Measurements from ENCODE around the gene PTPRR.

PTPRR gene

GRCh38 chr12:70754330-70754741 lies 166.2 kb downstream of the PTPRR start:
- Histone ChIP-seq H3K9me3 (ENCODE audit: control insufficient read depth, insufficient read depth, low read length) (no peaks in the 10 kb centered on the region), H3K27me3 (ENCODE audit: control insufficient read depth, insufficient read depth, low read length) (no peaks in the 10 kb centered on the region), H3K4me3 (ENCODE audit: low read length) (no peak overlapping the region), H3K4me1 (ENCODE audit: control insufficient read depth, insufficient read depth, low read length) (no peaks in the 10 kb centered on the region), H3K27ac (ENCODE audit: low read length) (no peak overlapping the region), H3K36me3 (ENCODE audit: control insufficient read depth, insufficient read depth, low read length) (no peaks in the 10 kb centered on the region)
- DNase-seq (ENCODE audit: low read depth, low spot score) = no peak
- no CpG with 5 or more reads among the region's 6 CpGs for WGBS (ENCODE audit: insufficient coverage, insufficient read length)

GRCh38 chr12:70752327-70752726 lies 168.2 kb downstream of the PTPRR start:
- WGBS (ENCODE audit: insufficient coverage, insufficient read length) = no CpG with 5 or more reads among the region's 3 CpGs
- no peak overlapping the region for H3K27ac ChIP-seq (ENCODE audit: low read length)
- no peaks in the 10 kb centered on the region for H3K9me3 ChIP-seq (ENCODE audit: control insufficient read depth, insufficient read depth, low read length)
- no peaks in the 10 kb centered on the region for H3K4me1 ChIP-seq (ENCODE audit: control insufficient read depth, insufficient read depth, low read length)
- H3K27me3 ChIP-seq (ENCODE audit: control insufficient read depth, insufficient read depth, low read length) = no peaks in the 10 kb centered on the region
- no peaks in the 10 kb centered on the region for H3K36me3 ChIP-seq (ENCODE audit: control insufficient read depth, insufficient read depth, low read length)
- H3K4me3 ChIP-seq (ENCODE audit: low read length) = no peak overlapping the region
- DNase-seq (ENCODE audit: low read depth, low spot score) = no peak

- Histone ChIP-seq H3K27ac (ENCODE audit: low read length) (no peak overlapping the region), H3K36me3 (ENCODE audit: control insufficient read depth, insufficient read depth, low read length) (no peaks in the 10 kb centered on the region), H3K4me3 (ENCODE audit: low read length) (no peak overlapping the region), H3K4me1 (ENCODE audit: control insufficient read depth, insufficient read depth, low read length) (no peaks in the 10 kb centered on the region), H3K27me3 (ENCODE audit: control insufficient read depth, insufficient read depth, low read length) (no peaks in the 10 kb centered on the region), H3K9me3 (ENCODE audit: control insufficient read depth, insufficient read depth, low read length) (no peaks in the 10 kb centered on the region)
- no peak for DNase-seq (ENCODE audit: low read depth, low spot score)
- no CpG with 5 or more reads among the region's 2 CpGs for WGBS (ENCODE audit: insufficient coverage, insufficient read length)
Observed at GRCh38 chr12:70749931-70750330, 170.6 kb downstream of the PTPRR start.

- Histone ChIP-seq H3K27ac (ENCODE audit: low read length) (no peak overlapping the region), H3K36me3 (ENCODE audit: control insufficient read depth, insufficient read depth, low read length) (no peaks in the 10 kb centered on the region), H3K4me3 (ENCODE audit: low read length) (no peak overlapping the region), H3K9me3 (ENCODE audit: control insufficient read depth, insufficient read depth, low read length) (no peaks in the 10 kb centered on the region), H3K4me1 (ENCODE audit: control insufficient read depth, insufficient read depth, low read length) (no peaks in the 10 kb centered on the region), H3K27me3 (ENCODE audit: control insufficient read depth, insufficient read depth, low read length) (no peaks in the 10 kb centered on the region)
- DNase-seq (ENCODE audit: low read depth, low spot score) = no peak
- no CpG with 5 or more reads among the region's 1 CpG for WGBS (ENCODE audit: insufficient coverage, insufficient read length)
Observed at GRCh38 chr12:70748809-70749208, 171.7 kb downstream of the PTPRR start.

GRCh38 chr12:70747445-70748260 lies 172.9 kb downstream of the PTPRR start:
- Histone ChIP-seq H3K4me1 (ENCODE audit: control insufficient read depth, insufficient read depth, low read length) (no peaks in the 10 kb centered on the region), H3K9me3 (ENCODE audit: control insufficient read depth, insufficient read depth, low read length) (no peaks in the 10 kb centered on the region), H3K36me3 (ENCODE audit: control insufficient read depth, insufficient read depth, low read length) (no peaks in the 10 kb centered on the region), H3K27ac (ENCODE audit: low read length) (no peak overlapping the region), H3K27me3 (ENCODE audit: control insufficient read depth, insufficient read depth, low read length) (no peaks in the 10 kb centered on the region), H3K4me3 (ENCODE audit: low read length) (no peak overlapping the region)
- no peak for DNase-seq (ENCODE audit: low read depth, low spot score)
- no CpG with 5 or more reads among the region's 6 CpGs for WGBS (ENCODE audit: insufficient coverage, insufficient read length)

- H3K9me3 ChIP-seq (ENCODE audit: control insufficient read depth, insufficient read depth, low read length) = no peaks in the 10 kb centered on the region
- no peaks in the 10 kb centered on the region for H3K4me1 ChIP-seq (ENCODE audit: control insufficient read depth, insufficient read depth, low read length)
- H3K27ac ChIP-seq (ENCODE audit: low read length) = no peak overlapping the region
- no peaks in the 10 kb centered on the region for H3K27me3 ChIP-seq (ENCODE audit: control insufficient read depth, insufficient read depth, low read length)
- no peak overlapping the region for H3K4me3 ChIP-seq (ENCODE audit: low read length)
- no CpG with 5 or more reads among the region's 7 CpGs for WGBS (ENCODE audit: insufficient coverage, insufficient read length)
- H3K36me3 ChIP-seq (ENCODE audit: control insufficient read depth, insufficient read depth, low read length) = no peaks in the 10 kb centered on the region
- DNase-seq (ENCODE audit: low read depth, low spot score) = no peak
Observed at GRCh38 chr12:70745048-70745447, 175.5 kb downstream of the PTPRR start.

GRCh38 chr12:70744178-70744577 lies 176.4 kb downstream of the PTPRR start:
- H3K9me3 ChIP-seq (ENCODE audit: control insufficient read depth, insufficient read depth, low read length) = no peaks in the 10 kb centered on the region
- no peak for DNase-seq (ENCODE audit: low read depth, low spot score)
- no peaks in the 10 kb centered on the region for H3K4me1 ChIP-seq (ENCODE audit: control insufficient read depth, insufficient read depth, low read length)
- H3K36me3 ChIP-seq (ENCODE audit: control insufficient read depth, insufficient read depth, low read length) = no peaks in the 10 kb centered on the region
- no peaks in the 10 kb centered on the region for H3K27me3 ChIP-seq (ENCODE audit: control insufficient read depth, insufficient read depth, low read length)
- H3K27ac ChIP-seq (ENCODE audit: low read length) = no peak overlapping the region
- H3K4me3 ChIP-seq (ENCODE audit: low read length) = no peak overlapping the region
- no CpG with 5 or more reads among the region's 2 CpGs for WGBS (ENCODE audit: insufficient coverage, insufficient read length)

GRCh38 chr12:70741256-70741655 lies 179.3 kb downstream of the PTPRR start:
- DNase-seq (ENCODE audit: low read depth, low spot score) = no peak
- no CpG with 5 or more reads among the region's 4 CpGs for WGBS (ENCODE audit: insufficient coverage, insufficient read length)
- H3K36me3 ChIP-seq (ENCODE audit: control insufficient read depth, insufficient read depth, low read length) = no peaks in the 10 kb centered on the region
- no peaks in the 10 kb centered on the region for H3K9me3 ChIP-seq (ENCODE audit: control insufficient read depth, insufficient read depth, low read length)
- H3K4me3 ChIP-seq (ENCODE audit: low read length) = no peak overlapping the region
- no peaks in the 10 kb centered on the region for H3K4me1 ChIP-seq (ENCODE audit: control insufficient read depth, insufficient read depth, low read length)
- H3K27me3 ChIP-seq (ENCODE audit: control insufficient read depth, insufficient read depth, low read length) = no peaks in the 10 kb centered on the region
- H3K27ac ChIP-seq (ENCODE audit: low read length) = no peak overlapping the region

GRCh38 chr12:70739756-70740155 lies 180.8 kb downstream of the PTPRR start:
- H3K4me1 ChIP-seq (ENCODE audit: control insufficient read depth, insufficient read depth, low read length) = no peaks in the 10 kb centered on the region
- DNase-seq (ENCODE audit: low read depth, low spot score) = no peak
- H3K4me3 ChIP-seq (ENCODE audit: low read length) = no peak overlapping the region
- H3K9me3 ChIP-seq (ENCODE audit: control insufficient read depth, insufficient read depth, low read length) = no peaks in the 10 kb centered on the region
- H3K27ac ChIP-seq (ENCODE audit: low read length) = no peak overlapping the region
- H3K27me3 ChIP-seq (ENCODE audit: control insufficient read depth, insufficient read depth, low read length) = no peaks in the 10 kb centered on the region
- no peaks in the 10 kb centered on the region for H3K36me3 ChIP-seq (ENCODE audit: control insufficient read depth, insufficient read depth, low read length)
- WGBS (ENCODE audit: insufficient coverage, insufficient read length) = no CpG with 5 or more reads among the region's 2 CpGs

GRCh38 chr12:70736351-70737133 lies 184.0 kb downstream of the PTPRR start:
- Histone ChIP-seq H3K27me3 (ENCODE audit: control insufficient read depth, insufficient read depth, low read length) (no peaks in the 10 kb centered on the region), H3K36me3 (ENCODE audit: control insufficient read depth, insufficient read depth, low read length) (no peaks in the 10 kb centered on the region), H3K4me1 (ENCODE audit: control insufficient read depth, insufficient read depth, low read length) (no peaks in the 10 kb centered on the region), H3K9me3 (ENCODE audit: control insufficient read depth, insufficient read depth, low read length) (no peaks in the 10 kb centered on the region), H3K27ac (ENCODE audit: low read length) (no peak overlapping the region), H3K4me3 (ENCODE audit: low read length) (no peak overlapping the region)
- 100% methylated on average over 1 of the region's 8 CpGs for WGBS (ENCODE audit: insufficient coverage, insufficient read length)
- no peak for DNase-seq (ENCODE audit: low read depth, low spot score)

All from iPS DF 6.9 (cell line).